HCT116 (cell line): ENCODE results near the gene SLC25A44.

ENCODE experiments used
- CEBPB ChIP-seq: IDR thresholded peaks from 2 replicates; pipeline ENCODE4 v1.6.1; 2012; ENCODE audit warnings: low read depth
- CTCF ChIP-seq, 3 experiments: fragments of 200-600 bp in 1 of 3; sonication (generic) in 1 of 3; IDR thresholded peaks in 2 of 3; conservative IDR thresholded peaks in 1 of 3; 2 replicates each; pipeline ENCODE4 v1.5.1; 2012 to 2017; ENCODE audit warnings: low read depth in 2 of 3, low read length in 2 of 3, antibody characterized with exemption in 1 of 3, borderline replicate concordance in 1 of 3, control low read depth in 1 of 3, mild to moderate bottlenecking in 1 of 3, mixed read lengths in 1 of 3, mixed run types in 1 of 3, moderate library complexity in 1 of 3; ENCODE audit not compliant: insufficient read depth in 1 of 3
- ELF1 ChIP-seq: IDR thresholded peaks from 2 replicates; pipeline ENCODE4 v1.6.1; 2012; ENCODE audit warnings: low read depth, borderline replicate concordance
- EZH2phosphoT487 ChIP-seq: fragments of 200-600 bp; IDR thresholded peaks from 2 replicates; pipeline ENCODE4 v1.6.1; 2018; ENCODE audit warnings: antibody characterized with exemption, borderline replicate concordance
- POLR2A ChIP-seq: IDR thresholded peaks from 2 replicates; pipeline ENCODE4 v1.7.0; 2011; ENCODE audit warnings: borderline replicate concordance; ENCODE audit not compliant: insufficient read depth, insufficient read length; ENCODE audit errors: extremely low read depth
- POLR2AphosphoS5 ChIP-seq: IDR thresholded peaks from 2 replicates; pipeline ENCODE4 v1.6.1; 2011; ENCODE audit warnings: mild to moderate bottlenecking, low read depth, low read length, moderate library complexity
- REST ChIP-seq: IDR thresholded peaks from 2 replicates; pipeline ENCODE4 v1.6.1; 2012; ENCODE audit warnings: low read depth
- YY1 ChIP-seq: IDR thresholded peaks from 2 replicates; pipeline ENCODE4 v1.6.1; 2011; ENCODE audit warnings: low read length, low read depth, moderate library complexity, mild to moderate bottlenecking; ENCODE audit not compliant: insufficient replicate concordance; ENCODE audit errors: extremely low read depth
- ZFX ChIP-seq: fragments of 450-650 bp; IDR thresholded peaks from 2 replicates; pipeline ENCODE4 v1.6.1; 2017

- TF ChIP-seq CEBPB, result no peak
- TF ChIP-seq CTCF (IDR thresholded peaks at IDR 0.05 in 2 of 3, conservative IDR thresholded peaks at IDR 0.05 in 1 of 3; ENCODE audit: borderline replicate concordance in 1 of 3, insufficient read depth in 1 of 3, low read depth in 2 of 3, low read length in 2 of 3), result no peak
- no peak for TF ChIP-seq POLR2AphosphoS5
- no peak for TF ChIP-seq EZH2phosphoT487
- no peak for TF ChIP-seq POLR2A
- TF ChIP-seq YY1, result no peak
- no peak for TF ChIP-seq REST
- no peak for TF ChIP-seq ELF1
- no peak for TF ChIP-seq ZFX
Observed at GRCh38 chr1:156144742-156145141, 49.2 kb upstream of the SLC25A44 start.
